ENCODE measurements around the gene ABLIM2.

The ABLIM2 gene

GRCh38 chr4:7998447-7998846 lies 160.2 kb downstream of the ABLIM2 start:
- no peak for DNase-seq

- DNase-seq = no peak
Measured at GRCh38 chr4:7995866-7996265, 162.7 kb downstream of the ABLIM2 start.

GRCh38 chr4:7995135-7995534 lies 163.5 kb downstream of the ABLIM2 start:
- no peak for DNase-seq

- DNase-seq = no peak
Measured at GRCh38 chr4:7993671-7994070, 164.9 kb downstream of the ABLIM2 start.

- DNase-seq = no peak
Measured at GRCh38 chr4:7992846-7993245, 165.8 kb downstream of the ABLIM2 start.

GRCh38 chr4:7990807-7991459 lies 167.7 kb downstream of the ABLIM2 start:
- no peak for DNase-seq

GRCh38 chr4:7989654-7990053 lies 169.0 kb downstream of the ABLIM2 start:
- DNase-seq = no peak

- no peak for DNase-seq
Measured at GRCh38 chr4:7988437-7988836, 170.2 kb downstream of the ABLIM2 start.

- DNase-seq = peak; percentile 16
Measured at GRCh38 chr4:7987148-7987989, 171.2 kb downstream of the ABLIM2 start.

- no peak for DNase-seq
Measured at GRCh38 chr4:7985891-7986441, 172.6 kb downstream of the ABLIM2 start.

GRCh38 chr4:7985072-7985471 lies 173.5 kb downstream of the ABLIM2 start:
- DNase-seq = no peak

- no peak for DNase-seq
Measured at GRCh38 chr4:7984286-7984925, 174.2 kb downstream of the ABLIM2 start.

GRCh38 chr4:7983296-7983695 lies 175.3 kb downstream of the ABLIM2 start:
- no peak for DNase-seq

- no peak for DNase-seq
Measured at GRCh38 chr4:7981738-7982394, 176.7 kb downstream of the ABLIM2 start.

- DNase-seq = no peak
Measured at GRCh38 chr4:7980036-7980435, 178.6 kb downstream of the ABLIM2 start.

- DNase-seq = no peak
Measured at GRCh38 chr4:7979652-7979968, 179.0 kb downstream of the ABLIM2 start.

- no peak for DNase-seq
Measured at GRCh38 chr4:7978907-7979651, 179.5 kb downstream of the ABLIM2 start.

- DNase-seq = no peak
Measured at GRCh38 chr4:7978489-7978888, 180.1 kb downstream of the ABLIM2 start.

- no peak for DNase-seq
Measured at GRCh38 chr4:7976634-7977033, 182.0 kb downstream of the ABLIM2 start.

GRCh38 chr4:7976025-7976424 lies 182.6 kb downstream of the ABLIM2 start:
- no peak for DNase-seq

GRCh38 chr4:7974425-7974824 lies 184.2 kb downstream of the ABLIM2 start:
- no peak for DNase-seq

- DNase-seq = no peak
Measured at GRCh38 chr4:7973545-7973981, 185.1 kb downstream of the ABLIM2 start.
